K562 (cell line): Measurements from ENCODE around the gene FBL. TPM values are rescaled to one million over a fixed set of nuclear protein-coding genes. Genes with fewer than 3 reads are reported as not detected.

Experiments
- CBFA2T3 ChIP-seq: fragments of 450-650 bp; IDR thresholded peaks from 2 replicates; pipeline ENCODE4 v1.6.1; 2017
- ELK3 ChIP-seq: fragments of 450-650 bp; formaldehyde crosslinking; IDR thresholded peaks from 2 replicates; pipeline ENCODE4 v1.4.0; 2020; ENCODE audit warnings: mild to moderate bottlenecking
- EP300 ChIP-seq: IDR thresholded peaks from 2 replicates; pipeline ENCODE4 v1.6.1; 2012; ENCODE audit warnings: low read length, improper control_type of control experiment
- ERF ChIP-seq: fragments of 450-650 bp; formaldehyde crosslinking; IDR thresholded peaks from 2 replicates; pipeline ENCODE4 v1.4.0; 2020; ENCODE audit warnings: mild to moderate bottlenecking, mixed read lengths
- ETV6 ChIP-seq, 3 experiments: fragments of 150-350 bp in 1 of 3; sonication (generic) in 1 of 3; formaldehyde crosslinking in 1 of 3; IDR thresholded peaks; 2 replicates each; pipeline versions ENCODE4 v1.6.1 to v1.8.0; 2014 to 2022; ENCODE audit warnings: borderline replicate concordance in 2 of 3, low read depth in 2 of 3, antibody characterized with exemption in 1 of 3, low read length in 1 of 3, mild to moderate bottlenecking in 1 of 3, missing genetic modification reagents in 1 of 3
- FOS ChIP-seq: IDR thresholded peaks from 3 replicates; pipeline ENCODE4 v1.6.1; 2011; ENCODE audit not compliant: insufficient read length; ENCODE audit errors: extremely low read depth
- HINFP ChIP-seq: fragments of 450-650 bp; conservative IDR thresholded peaks from 2 replicates; pipeline ENCODE4 v1.6.1; 2016; ENCODE audit warnings: missing genetic modification characterization, low read depth, mild to moderate bottlenecking, control low read depth, missing compliant biosample characterization
- MEF2D ChIP-seq: conservative IDR thresholded peaks from 2 replicates; pipeline ENCODE4 v1.6.1; 2016; ENCODE audit warnings: low read depth, missing genetic modification characterization, missing compliant biosample characterization
- MYC ChIP-seq, 2 experiments: fragments of 250-450 bp in 1 of 2; sonication (Bioruptor Pico) in 1 of 2; IDR thresholded peaks; 2 replicates each; pipeline versions ENCODE4 v1.5.1 to v1.6.1; 2012 to 2021; ENCODE audit warnings: low read depth in 2 of 2, borderline replicate concordance in 1 of 2, improper control_type of control experiment in 1 of 2, low read length in 1 of 2, mild to moderate bottlenecking in 1 of 2, moderate library complexity in 1 of 2
- NFIX ChIP-seq: fragments of 250-450 bp; sonication (Bioruptor Pico); IDR thresholded peaks from 2 replicates; pipeline ENCODE4 v1.4.0; 2020; ENCODE audit warnings: low read depth, mild to moderate bottlenecking, moderate library complexity
- NONO ChIP-seq, 2 experiments: fragments of 200-400 bp in 1 of 2; fragments of 450-650 bp in 1 of 2; formaldehyde crosslinking in 1 of 2; IDR thresholded peaks; 2 replicates each; pipeline ENCODE4 v1.6.1; 2017; ENCODE audit warnings: low read depth in 2 of 2, mild to moderate bottlenecking in 2 of 2, moderate library complexity in 2 of 2, low read length in 1 of 2
- POLR2AphosphoS5 ChIP-seq: IDR thresholded peaks from 2 replicates; pipeline ENCODE4 v1.6.1; 2011; ENCODE audit warnings: mild to moderate bottlenecking, low read depth, low read length, moderate library complexity; ENCODE audit not compliant: control insufficient read depth, insufficient read depth
- SMAD1 ChIP-seq: fragments of 150-350 bp; IDR thresholded peaks from 2 replicates; pipeline ENCODE4 v1.6.1; 2014; ENCODE audit warnings: low read length, low read depth; ENCODE audit not compliant: partially characterized antibody
- TBL1XR1 ChIP-seq, 2 experiments: IDR thresholded peaks; 2 replicates each; pipeline ENCODE4 v1.6.1; 2012; ENCODE audit warnings: improper control_type of control experiment in 2 of 2, low read length in 2 of 2, mild to moderate bottlenecking in 1 of 2
- TSC22D4 ChIP-seq: fragments of 450-650 bp; IDR thresholded peaks from 2 replicates; pipeline ENCODE4 v1.6.1; 2016; ENCODE audit warnings: missing genetic modification characterization, missing biosample characterization, control low read depth
- VEZF1 ChIP-seq: fragments of 200-800 bp; sonication (Bioruptor generic); IDR thresholded peaks from 2 replicates; pipeline ENCODE4 v1.6.1; 2017; ENCODE audit warnings: missing genetic modification characterization, missing compliant biosample characterization
- XRCC3 ChIP-seq: fragments of 450-650 bp; IDR thresholded peaks from 2 replicates; pipeline ENCODE4 v1.6.1; 2017; ENCODE audit warnings: mild to moderate bottlenecking, moderate library complexity
- ZBTB9 ChIP-seq: fragments of 450-650 bp; formaldehyde crosslinking; IDR thresholded peaks from 2 replicates; pipeline ENCODE4 v1.4.0; 2020; ENCODE audit warnings: mild to moderate bottlenecking, moderate library complexity
- ZNF583 ChIP-seq: fragments of 250-450 bp; sonication (Bioruptor Pico); IDR thresholded peaks from 2 replicates; pipeline ENCODE4 v1.4.0; 2020
- ZSCAN32 ChIP-seq: fragments of 450-650 bp; formaldehyde crosslinking; IDR thresholded peaks from 2 replicates; pipeline ENCODE4 v1.4.0; 2020; ENCODE audit warnings: mild to moderate bottlenecking, moderate library complexity
- polyA plus RNA-seq, 8 experiments: library from polyadenylated mRNA; depleted of rRNA in 4 of 8; stranded (reverse) in 5 of 8; unstranded in 3 of 8; fragments of >200 nt; fragmentation: Nextera tagmentation in 2 of 8; fragmentation: Illumina TruSeq in 1 of 8; extraction: Ambion mirVana in 2 of 8; extraction: Trizol in 1 of 8; gene quantifications; 2 replicates each; pipeline versions ENCODE4 v1.2.1 to v1.2.3, GENCODE V29; 2011 to 2014; ENCODE audit warnings: inconsistent platforms in 1 of 8, missing spikeins in 1 of 8
- total RNA-seq, 7 experiments: library from RNA; depleted of rRNA in 6 of 7; stranded (reverse); fragments of >200 nt in 6 of 7; fragmentation: Illumina TruSeq in 2 of 7; extraction: Trizol in 2 of 7; gene quantifications; 2 replicates each; pipeline versions ENCODE4 v1.2.1 to v1.2.3, GENCODE V29; 2011 to 2021; ENCODE audit warnings: low replicate concordance in 1 of 7

Gene FBL
- total and polyA plus RNA-seq, 9 of the 15 experiments (the other 6 are each of a cell fraction or from before 2014, with no cell fraction given): 201 to 1,696 (median 696) TPM

GRCh38 chr19:39833464-39834286, 12.5 kb downstream of the FBL start, which contains the start of gene DYRK1B (continued):
- no peak; a peak in 1 of 4 replicates for TF ChIP-seq TBL1XR1 (IDR thresholded peaks at IDR 0.05; ENCODE audit: low read length in 2 of 2)
- no peak for TF ChIP-seq TSC22D4 (tag)
- TF ChIP-seq EP300: peak; percentile 24; the same call in 1 of the 2 replicates
- peak; percentile 93 for TF ChIP-seq MYC (IDR thresholded peaks at IDR 0.05; ENCODE audit: low read depth, low read length)
- TF ChIP-seq MYC (CRISPR knock-in tag; IDR thresholded peaks at IDR 0.05; ENCODE audit: borderline replicate concordance, low read depth): peak; percentile 87; the same call in 1 of the 2 replicates
- TF ChIP-seq NONO (IDR thresholded peaks at IDR 0.05; ENCODE audit: low read depth in 2 of 2, low read length in 1 of 2): peak in 1 of 2 experiments; percentile 14; a peak in 1 of 4 replicates
- no peak for TF ChIP-seq NFIX (CRISPR knock-in tag)
- TF ChIP-seq VEZF1 (CRISPR knock-in tag): peak; percentile 91
- peak; percentile 88 for TF ChIP-seq FOS
- TF ChIP-seq SMAD1: no peak
- peak; percentile 34; the same call in 1 of the 2 replicates for TF ChIP-seq POLR2AphosphoS5
- TF ChIP-seq ZBTB9 (CRISPR knock-in tag): 0 out of 2 replicates have a peak, but pooled peaks have one; percentile 41
- peak; percentile 31 for TF ChIP-seq CBFA2T3
- no peak; the same call in 1 of the 2 replicates for TF ChIP-seq ERF
- TF ChIP-seq ZNF583 (CRISPR knock-in tag): no peak
- TF ChIP-seq HINFP: peak; percentile 42; the same call in 1 of the 2 replicates
- TF ChIP-seq ETV6 (IDR thresholded peaks at IDR 0.05; ENCODE audit: borderline replicate concordance in 1 of 2, low read depth in 2 of 2, low read length in 1 of 2): no peak
- no peak for TF ChIP-seq ETV6 (CRISPR knock-in tag; IDR thresholded peaks at IDR 0.05; ENCODE audit: borderline replicate concordance)
- TF ChIP-seq ZSCAN32 (CRISPR knock-in tag): no peak
- TF ChIP-seq XRCC3: no peak
- TF ChIP-seq ELK3 (CRISPR knock-in tag): no peak
- peak; percentile 75; the same call in 1 of the 2 replicates for TF ChIP-seq MEF2D (tag)
